ENCODE measurements around the gene FFAR2.
"Not testable (repeated sequence)": the region's sequence is repeated elsewhere in the genome, so short reads cannot be mapped to it uniquely, and the experiment has no call there.

The FFAR2 gene

DNA sequence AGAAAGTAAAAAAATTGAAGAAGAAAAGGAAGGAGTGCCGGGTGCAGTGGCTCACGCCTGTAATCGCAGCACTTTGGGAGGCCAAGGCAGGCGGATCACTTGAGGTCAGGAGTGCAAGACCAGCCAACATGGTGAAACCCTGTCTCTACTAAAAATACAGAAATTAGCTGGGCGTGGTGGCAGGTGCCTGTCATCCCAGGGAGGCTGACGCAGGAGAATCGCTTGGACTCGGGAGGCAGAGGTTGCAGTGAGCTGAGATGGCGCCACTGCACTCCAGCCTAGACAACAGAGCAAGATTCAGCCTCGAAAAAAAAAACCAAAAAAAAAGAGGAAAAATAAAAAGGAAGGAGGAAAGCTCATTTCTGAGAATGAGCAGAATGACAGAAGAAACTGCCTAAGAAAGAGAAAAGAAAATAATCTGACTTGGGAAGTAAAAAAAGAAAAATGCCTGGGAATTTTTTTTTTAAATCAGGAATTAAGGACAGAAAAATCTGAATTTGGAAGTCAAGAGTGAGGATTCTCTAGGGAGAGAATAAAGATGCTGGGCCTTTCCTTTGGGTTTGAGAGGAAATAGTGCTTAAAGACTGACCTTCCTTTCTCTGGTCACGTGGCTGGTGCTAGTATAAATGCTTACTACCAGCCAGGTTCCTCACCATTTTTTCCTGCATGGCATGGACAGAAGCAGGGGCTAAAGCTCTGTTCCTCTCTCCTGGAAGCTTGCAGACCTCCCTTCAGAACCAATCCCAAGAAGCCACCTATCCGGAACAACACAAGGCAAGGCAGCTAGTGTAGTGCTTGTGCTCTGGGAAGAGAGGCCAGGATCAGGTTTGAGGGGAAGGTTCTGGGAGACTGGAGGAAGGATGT, at the start of gene FFAR2:
TSS of gene FFAR2 (plus strand) at position 652 of the 864 bp plus-strand sequence. CDS start 1,458 bp downstream, outside the sequence.
- no peak for DNase-seq

DNA sequence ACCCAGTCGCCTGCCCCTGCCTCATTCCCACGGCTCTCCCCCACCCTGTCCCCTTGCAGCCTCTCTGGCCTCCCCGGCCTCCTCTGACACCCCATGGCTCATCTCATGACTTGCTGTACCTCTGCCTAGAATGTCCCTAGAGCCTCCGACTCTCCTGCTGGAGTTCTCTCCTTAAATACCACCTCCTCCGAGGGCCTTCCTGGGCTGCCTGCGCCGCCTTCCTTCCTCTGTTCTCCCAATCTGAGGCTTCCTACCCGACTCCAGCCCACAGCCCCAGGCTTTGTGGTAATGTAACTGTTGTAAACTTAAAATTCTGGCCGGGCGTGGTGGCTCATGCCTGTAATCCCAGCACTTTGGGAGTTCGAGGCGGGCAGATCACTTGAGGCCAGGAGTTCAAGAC, 49.5 kb upstream of the FFAR2 start:
- no peak for DNase-seq

DNA sequence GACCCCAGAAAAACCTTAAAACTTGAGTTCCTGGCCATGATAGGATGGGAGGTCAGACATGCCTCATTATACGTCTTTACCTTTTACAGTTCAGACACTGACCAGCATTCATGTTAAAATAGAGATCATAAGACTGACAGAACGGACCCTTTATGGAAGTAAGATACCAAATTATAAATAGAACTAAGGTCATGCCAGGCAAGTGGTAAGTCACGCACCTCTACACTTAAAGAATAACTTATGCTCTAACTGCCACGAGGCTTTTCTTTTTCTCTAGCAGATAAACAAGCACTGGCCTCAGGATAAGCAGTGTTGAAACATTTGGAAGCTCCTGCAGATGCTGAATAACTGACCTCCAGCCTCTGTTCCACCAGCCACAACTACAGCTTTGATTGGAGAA, 48.8 kb upstream of the FFAR2 start:
- DNase-seq: no peak

DNA sequence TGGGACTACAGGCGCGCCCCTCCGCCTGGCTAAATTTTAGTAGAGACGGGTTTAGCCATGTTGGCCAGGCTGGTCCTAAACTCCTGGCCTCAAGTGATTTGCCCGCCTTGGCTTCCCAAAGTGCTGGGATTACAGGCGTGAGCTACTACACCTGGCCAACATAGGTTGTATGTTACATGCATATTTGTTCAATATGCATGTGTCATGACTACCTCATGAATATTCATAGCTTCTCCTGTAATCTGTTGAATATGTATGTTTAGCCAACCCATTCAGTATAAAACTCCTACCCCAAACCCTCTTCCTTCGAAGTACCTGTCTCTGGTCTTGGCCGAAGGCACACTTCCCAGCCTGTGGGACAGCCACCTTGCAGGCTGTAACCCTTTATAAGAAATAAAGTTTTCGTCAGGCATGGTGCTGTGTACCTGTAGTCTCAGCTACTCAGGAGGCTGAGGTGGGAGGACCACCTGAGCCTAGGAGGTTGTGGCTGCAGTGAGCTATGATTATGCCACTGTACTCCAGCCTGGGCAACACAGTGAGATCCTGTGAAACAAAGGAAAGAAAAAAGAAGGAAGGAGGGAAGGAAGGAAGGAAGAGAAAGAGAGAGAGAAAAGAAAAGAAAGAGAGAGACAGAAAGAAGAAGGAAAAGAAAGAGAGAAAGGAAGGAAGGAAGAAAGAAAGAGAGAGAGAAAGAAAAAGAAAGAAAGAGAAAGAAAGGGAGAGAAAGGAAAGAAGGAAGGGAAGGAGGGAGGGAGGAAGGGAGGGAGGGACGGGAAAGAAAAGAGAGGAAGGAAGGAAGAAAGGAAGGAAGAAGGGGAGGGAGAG, 47.9 kb upstream of the FFAR2 start:
- DNase-seq: no peak

DNA sequence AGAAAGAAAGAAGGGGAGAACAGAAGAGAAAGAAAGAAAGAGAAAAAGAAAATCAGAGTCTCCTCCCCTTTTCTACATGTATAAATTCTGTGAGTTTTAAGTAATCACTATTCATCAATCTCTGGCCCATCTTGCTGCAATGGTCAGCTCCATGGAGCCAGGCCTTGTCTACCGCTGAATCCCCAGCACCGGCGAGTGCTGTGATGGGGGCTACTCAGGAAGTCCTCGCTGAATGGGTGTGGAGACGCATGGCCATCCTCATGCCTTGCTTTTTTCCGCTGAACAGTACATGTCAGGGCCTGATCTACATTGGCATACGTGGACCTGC, 47.3 kb upstream of the FFAR2 start:
- no peak for DNase-seq

DNA sequence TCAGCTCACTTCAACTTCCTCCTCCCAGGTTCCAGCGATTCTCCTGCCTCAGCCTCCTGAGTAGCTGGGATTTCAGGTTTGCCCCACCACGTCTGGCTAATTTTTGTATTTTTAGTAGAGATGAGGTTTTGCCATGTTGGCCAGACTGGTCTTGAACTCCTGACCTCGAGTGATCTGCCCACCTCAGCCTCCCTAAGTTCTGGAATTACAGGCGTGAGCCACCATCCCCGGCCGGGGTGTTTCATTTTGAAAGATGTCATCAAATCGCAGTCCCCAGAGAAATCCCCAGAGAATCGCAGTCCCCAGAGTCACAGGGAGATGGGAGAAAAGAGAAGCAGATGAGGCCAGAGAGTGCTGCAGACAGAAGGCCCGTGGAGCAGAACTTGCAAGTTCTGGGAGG, 46.6 kb upstream of the FFAR2 start:
- not testable (repeated sequence) for DNase-seq

DNA sequence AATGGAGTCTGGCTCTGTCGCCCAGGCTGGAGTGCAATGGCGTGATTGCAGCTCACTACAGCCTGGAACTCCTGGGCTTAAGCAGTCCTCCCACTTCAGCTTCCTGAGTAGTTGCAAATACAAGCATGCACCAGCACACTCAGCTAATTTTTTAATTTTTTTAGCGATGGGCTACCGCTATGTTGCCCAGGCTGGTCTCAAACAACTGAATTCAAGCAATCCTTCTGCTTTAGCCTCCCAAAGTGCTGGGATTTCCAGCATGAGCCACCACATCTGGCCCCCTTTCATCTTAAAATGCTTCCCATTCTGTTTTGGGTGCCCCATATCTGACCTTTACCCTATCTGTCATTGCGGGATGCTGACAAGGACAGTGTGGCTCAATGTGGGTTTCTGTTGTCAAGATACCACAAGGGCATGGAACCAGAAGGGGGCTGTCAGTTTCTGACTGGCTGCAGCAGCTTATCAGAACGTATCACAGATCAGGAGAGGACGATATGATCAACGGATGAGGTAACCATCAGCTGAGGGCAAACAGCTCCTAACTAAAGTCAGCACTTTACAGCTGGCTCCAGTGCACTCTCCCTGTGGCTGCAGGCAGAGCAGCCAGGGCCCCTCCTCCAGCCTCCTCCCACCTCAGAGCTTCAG, 44.8 kb upstream of the FFAR2 start:
- no peak for DNase-seq

DNA sequence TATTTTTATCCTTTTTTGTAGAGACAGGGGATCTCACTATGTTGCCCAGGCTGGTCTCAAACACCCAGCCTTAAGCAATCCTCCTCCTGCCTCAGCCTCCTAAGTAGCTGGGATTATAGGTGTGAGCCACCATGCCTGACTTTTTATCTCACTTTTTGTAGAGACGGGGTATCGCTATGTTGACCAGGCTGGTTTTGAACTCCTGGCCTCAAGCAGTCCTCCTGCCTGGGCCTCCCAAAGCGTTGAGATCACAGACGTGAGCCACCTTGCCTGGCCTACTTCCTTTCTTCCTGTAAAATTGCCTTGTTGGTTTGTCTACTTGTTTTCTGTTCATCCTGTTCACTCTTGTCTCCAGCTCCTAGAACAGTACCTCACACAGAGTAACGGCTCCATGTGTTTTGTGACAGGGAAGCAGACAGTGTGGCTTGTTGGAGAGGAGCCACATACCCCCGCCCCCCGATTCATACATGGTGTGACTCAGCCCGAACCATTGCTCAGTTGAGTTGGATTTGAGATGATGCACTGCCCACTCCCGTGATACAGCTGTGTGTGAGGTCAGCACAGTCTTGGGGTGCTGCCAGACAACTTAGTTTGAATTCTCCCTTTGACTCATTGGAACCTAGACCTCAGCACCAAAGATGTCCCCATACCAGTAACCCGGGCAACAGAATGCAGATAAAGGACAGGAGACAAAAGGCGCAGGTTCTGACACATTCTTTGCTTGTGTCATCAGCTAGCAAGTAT, 43.0 kb upstream of the FFAR2 start:
- no peak for DNase-seq

DNA sequence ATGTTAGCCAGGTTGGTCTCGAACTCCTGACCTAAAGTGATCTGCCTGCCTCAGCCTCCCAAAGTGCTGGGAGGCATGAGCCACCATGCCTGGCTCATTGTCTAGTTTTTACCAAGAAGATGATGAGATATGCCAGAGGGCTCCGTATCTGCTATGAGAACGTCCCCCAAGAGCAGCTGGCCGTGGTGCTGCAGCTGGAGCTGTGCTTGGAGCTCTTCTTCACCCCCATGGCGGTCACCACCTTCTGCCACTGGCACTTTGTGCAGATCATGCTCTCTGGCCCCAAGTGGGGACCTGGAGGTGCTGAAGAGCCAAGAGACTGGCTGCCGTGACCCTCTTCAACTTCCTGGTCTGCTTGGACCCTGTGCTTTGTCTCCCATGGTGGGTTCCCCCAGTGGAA, 40.4 kb upstream of the FFAR2 start:
- no peak for DNase-seq

DNA sequence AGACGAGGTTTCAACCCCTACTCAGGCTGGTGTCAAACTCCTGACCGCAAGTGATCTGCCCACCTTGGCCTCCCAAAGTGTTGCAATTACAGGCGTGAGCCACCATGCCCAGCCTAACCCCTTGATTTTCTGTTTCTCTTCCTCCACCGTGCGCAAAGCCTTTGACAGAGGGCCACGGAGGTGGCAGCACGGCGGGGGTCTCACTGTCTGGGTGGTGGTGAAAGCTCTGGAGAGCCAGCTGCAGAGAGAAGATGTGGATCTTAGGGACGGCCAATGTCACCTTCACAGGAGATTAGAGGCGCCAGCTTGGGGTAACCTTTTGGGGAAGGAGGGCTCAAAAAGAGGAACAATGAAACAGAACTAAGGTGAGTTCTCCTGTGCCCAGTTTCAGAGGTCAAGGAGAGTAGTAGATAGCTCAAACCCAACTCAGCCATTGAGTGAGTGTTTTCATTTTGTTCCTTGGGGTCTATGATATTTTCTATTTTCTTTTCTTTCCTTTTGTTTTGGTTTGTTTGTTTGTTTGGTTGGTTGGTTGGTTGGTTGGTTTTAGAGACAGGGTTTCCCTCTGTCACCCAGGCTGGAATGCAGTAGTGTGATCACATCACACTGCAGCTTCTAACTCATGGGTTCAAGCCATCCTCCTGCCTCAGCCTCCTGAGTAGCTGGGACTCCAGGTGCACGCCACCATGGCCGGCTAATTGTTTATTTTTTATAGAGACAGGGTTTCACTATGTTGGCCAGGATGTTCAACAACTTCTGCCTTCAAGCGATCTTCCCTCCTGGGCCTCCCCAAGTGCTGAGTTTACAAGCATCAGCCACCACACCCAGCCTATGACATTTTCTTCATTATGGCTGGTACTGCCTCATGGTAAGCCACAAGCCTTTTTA, 39.5 kb upstream of the FFAR2 start:
- no peak for DNase-seq

DNA sequence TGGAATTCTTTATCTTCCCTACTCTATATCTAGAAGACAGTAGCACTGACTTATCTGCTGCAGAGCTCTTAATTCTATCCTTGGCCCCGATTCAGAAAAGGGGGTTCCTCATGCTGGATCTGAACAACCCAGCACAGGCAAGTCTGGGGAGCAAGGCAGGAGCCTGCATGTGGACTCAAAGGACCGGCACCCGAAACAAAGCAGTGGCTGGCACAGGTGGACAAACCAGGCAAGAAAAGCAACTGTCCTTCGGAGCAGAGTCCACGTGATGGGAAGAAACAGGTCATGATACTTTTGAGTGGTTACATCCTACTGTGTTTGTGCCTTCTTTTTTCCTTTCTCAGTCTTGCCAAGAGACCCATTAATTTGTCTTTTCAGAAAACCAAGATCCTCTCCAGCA, 38.9 kb upstream of the FFAR2 start:
- no peak for DNase-seq

DNA sequence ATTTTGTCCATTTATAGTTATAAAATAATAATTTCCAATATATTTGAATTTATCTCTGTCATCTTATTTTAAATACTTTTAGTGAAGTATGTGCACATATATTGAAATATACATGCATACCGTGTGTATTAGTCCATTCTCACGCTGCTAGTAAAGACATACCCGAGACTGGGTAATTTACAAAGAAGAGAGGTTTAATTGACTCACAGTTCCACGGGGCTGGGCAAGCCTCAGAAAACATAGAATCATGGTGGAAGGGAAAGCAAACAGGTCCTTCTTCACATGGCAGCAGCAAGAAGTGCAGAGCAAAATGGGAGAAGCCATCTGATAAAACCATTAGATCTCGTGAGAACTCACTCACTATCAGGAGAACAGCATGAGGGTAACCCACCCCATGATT, 37.6 kb upstream of the FFAR2 start:
- no peak for DNase-seq

DNA sequence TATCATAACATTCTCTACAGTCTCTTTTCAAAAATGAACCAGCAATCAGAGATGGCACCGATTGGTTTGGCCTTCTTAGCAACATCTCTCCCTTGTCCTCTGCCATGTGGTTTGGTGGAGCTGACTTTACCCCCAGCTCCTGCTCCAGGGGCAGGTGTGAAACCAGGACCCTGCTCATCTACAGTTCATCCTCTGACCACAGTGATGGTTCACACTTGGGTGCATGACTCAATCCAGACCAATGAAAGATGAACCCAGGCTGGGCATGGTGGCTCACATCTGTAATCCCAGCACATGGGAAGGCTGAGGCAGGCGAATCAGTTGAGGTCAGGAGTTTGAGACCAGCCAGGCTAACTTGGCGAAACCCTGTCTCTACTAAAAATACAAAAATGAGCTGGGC, 33.6 kb upstream of the FFAR2 start:
- no peak for DNase-seq

DNA sequence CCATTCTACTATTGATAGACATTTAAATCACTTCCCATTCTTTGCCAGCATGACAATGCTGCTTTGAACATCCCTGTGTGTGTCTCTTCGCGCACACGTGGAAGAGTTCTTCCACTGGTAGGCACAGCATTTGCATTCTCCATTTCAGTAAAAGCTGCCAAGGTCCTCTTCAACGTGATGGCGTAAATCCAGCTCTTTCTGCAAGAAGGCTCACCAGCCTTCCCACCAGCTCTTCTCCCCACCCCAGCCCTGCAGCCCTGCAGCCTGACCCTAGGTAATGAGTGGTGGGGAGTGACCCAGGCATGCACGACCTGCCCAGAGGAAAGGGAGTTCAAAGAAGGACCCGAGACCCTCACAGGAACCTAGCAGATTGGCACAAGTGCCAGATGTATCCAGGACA, 31.7 kb upstream of the FFAR2 start:
- no peak for DNase-seq

DNA sequence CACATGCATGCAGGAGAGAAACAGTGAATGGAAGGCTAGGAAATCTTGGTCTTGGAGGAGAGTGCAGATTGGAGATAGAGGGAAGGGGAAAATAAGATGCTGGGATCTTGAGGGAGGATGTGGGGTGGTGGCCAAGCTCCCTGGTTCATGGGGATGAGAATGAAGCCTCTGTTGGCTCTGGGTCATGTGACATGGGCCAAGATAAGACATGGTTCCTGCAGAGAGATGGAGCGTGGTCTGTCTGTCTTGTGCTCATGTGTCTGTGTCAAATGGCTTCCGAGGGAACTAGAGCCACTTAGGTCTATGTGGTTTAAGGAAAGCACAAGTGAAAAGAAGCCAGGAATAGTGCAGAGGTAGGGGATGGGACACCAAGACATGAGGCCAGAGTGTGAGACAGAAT, 30.8 kb upstream of the FFAR2 start:
- DNase-seq: no peak

DNA sequence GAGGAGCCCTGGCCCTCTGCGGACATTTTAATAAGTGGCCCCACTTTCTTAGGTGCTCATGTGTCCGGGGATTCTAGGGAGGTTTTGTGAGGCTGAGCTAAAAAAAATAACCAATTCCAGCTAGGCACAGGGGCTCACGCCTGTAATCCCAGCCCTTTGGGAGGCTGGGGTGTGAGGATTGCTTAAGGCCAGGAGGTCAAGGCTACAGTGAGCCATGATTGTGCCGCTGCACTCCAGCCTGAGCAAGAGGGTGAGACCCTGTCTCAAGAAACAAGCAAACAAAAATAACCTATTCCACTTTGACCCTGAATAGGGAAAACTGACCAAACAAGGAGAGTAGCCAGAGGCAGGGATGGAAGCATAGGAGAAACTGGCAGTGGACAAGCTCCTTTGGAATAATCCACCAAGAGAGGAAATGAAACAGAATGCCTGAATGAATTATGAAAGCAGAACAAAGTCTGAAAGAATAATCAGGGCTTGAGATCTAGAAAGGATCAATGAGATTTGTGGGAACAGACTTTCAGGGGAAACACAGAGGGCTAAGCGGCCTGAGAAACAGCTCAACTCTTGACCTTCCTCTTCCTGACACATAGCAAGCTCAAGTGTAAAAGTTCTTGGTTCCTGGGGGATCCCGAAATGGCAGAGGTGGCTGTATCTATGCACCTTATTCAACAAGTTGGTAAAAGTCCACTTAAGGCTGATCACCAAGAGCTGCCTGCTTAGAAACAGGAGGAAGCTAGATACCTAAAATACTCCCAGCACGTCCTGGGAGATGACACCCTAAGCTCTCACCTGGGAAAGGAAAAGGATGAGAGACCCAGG, 30.1 kb upstream of the FFAR2 start:
- DNase-seq: no peak

DNA sequence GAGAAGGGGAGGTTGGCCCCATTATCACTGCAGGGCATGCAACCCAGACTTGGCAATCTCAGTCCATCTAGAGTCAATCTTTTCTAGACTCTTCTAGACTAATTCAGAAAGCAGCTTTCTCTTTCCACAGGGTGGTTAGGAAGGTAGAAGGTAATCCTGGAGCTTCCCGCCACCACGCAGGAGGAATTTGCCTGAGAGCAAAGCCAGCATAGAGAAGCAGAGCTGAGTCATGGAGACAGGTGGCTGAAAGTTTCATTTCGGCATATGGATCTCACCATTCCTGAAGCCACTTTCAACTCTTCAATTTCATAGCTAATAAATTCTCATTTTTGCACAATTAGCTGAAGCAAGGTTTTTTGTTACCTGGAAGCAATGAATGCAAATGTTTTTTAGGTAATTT, 29.0 kb upstream of the FFAR2 start:
- DNase-seq: no peak

DNA sequence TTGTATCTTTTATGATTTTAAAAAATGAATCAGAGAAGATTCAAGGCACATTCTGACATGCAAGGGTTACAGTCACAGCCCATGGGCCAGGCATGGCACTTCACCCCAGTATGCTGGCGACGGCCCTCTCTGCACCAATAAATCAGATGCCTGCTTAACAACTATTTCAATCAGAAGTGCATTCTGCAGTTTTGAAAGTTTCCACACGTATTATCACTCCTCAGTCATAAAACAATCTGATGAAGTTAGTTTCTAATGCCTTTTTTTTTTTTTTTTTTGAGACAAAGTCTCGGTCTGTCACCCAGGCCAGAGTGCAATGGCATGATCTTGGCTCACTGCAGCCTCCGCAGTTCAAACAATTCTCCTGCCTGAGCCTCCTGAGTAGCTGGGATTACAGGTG, 28.3 kb upstream of the FFAR2 start:
- no peak for DNase-seq

DNA sequence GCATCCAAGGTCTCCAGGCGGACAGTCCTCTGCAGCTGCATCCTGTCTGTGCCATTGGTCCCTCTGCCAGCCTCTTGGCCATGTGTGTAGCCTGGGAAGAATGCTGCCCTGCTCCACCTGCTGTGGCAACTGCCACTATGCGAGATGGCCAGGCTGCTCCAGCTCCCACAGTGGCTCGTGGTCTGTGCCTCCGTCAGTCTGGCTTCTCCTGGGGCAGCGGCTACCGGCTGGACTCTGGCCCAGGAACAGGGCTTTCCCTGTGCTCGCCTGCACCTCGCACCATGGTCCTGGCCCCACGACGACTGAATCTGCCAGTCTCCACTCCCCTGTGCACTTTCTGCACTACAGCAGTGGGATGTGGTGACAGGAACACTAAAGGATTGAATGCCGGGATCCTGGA, 26.7 kb upstream of the FFAR2 start:
- DNase-seq: no peak

DNA sequence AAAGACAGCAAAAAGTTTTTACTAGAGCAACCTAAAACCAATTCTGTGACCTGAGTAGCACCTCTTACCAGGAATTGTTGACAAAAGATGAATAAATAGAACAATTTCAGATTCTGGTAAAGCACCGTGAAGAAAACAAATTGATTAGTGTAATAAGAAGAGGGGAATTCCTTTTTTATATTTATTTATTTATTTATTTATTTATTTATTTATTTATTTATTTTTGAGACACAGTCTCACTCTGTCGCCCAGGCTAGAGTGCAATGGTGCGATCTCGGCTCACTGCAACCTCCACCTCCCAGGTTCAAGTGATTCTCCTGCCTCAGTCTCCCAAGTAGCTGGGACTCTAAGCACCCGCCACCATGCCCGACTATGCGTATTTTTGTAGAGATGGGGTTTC, 24.7 kb upstream of the FFAR2 start:
- not testable (repeated sequence) for DNase-seq

DNA sequence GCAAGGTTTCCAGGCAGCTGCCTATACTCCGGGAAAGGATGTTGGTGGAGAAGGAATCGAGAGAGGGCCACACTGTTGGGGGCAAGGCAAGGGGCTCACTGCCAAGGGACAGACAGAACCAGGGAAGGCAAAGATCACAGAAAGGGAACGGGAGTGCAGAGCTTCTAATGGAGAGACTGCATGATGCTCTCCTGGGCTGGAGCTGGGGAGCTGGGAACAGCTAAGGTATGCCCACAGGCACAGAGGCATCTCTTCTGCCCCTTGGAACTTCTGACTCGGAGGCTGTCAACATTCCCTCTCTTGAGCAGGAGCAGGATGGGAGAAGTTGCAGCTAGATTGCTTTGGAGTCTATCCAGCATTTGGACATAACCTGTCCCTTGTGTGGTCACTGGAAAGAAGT, 22.4 kb upstream of the FFAR2 start:
- no peak for DNase-seq

All from NCI-H526 (cell line).